Pancreas (tissue), 10 donors: ENCODE data around the gene PLS1. TPM values are rescaled to one million over a fixed set of nuclear protein-coding genes. Genes with fewer than 3 reads are reported as not detected.
"Not testable (repeated sequence)": the region's sequence is repeated elsewhere in the genome, so short reads cannot be mapped to it uniquely, and the experiment has no call there.

Experiments
- ATAC-seq, 4 donors: fragments of 200-7000 bp; cut with Tn5 transposase; one replicate each; pipeline versions ENCODE4 v1.8.0 to v1.9.1; 2020; ENCODE audit warnings: mild to moderate bottlenecking in 4 of 4, moderate library complexity in 4 of 4
- DNase-seq, 6 donors: peaks; one replicate each; pipeline ENCODE4 v3.0.0-alpha.2; 2020
- FAIRE-seq: peaks from 2 replicates; lab custom pipeline; 2012; peaks lifted over from hg19 to GRCh38; lab: Jason Lieb, UNC
- H3K27ac ChIP-seq, 4 donors: fragments of 200-600 bp; sonication (generic); 1 replicate in 3 of 4; 2 replicates in 1 of 4; pipeline versions ENCODE4 v1.5.0 to v1.8.0; 2020
- H3K27me3 ChIP-seq, 4 donors: fragments of 200-600 bp; one replicate each; pipeline ENCODE4 v1.8.0; 2021
- H3K36me3 ChIP-seq, 3 donors: fragments of 200-600 bp; sonication (generic) in 1 of 3; one replicate each; pipeline versions ENCODE4 v1.5.0 to v1.8.0; 2020 to 2021
- H3K4me1 ChIP-seq, 3 donors: fragments of 200-600 bp; one replicate each; pipeline ENCODE4 v1.8.0; 2021
- H3K4me3 ChIP-seq, 4 donors: fragments of 200-600 bp; sonication (generic) in 2 of 4; one replicate each; pipeline versions ENCODE4 v1.5.0 to v1.8.0; 2020 to 2021
- H3K9me3 ChIP-seq, 4 donors: fragments of 200-600 bp; one replicate each; pipeline ENCODE4 v1.8.0; 2021
- WGBS, 2 donors: extraction: QIAGEN DNeasy Blood & Tissue Kit; methylation state at CpG; one replicate each; pipeline ENCODE4 v1.1.7; 2013; 5-methylcytosine and 5-hydroxymethylcytosine counted together
- intact Hi-C, 3 donors: fragments of 100-400 bp; cut with DNase I; formaldehyde crosslinking; loops; one replicate each; pipeline versions ENCODE4 v1.11.1 to v1.14.2; 2022
- polyA plus RNA-seq, 2 donors: library from polyadenylated mRNA; stranded (reverse); fragments of 200-250 nt; gene quantifications; one replicate each; pipeline ENCODE4 v1.2.3, GENCODE V29; 2013
- total RNA-seq, 6 donors: library from RNA; stranded (reverse); fragmentation: NEBNext Ultra II Directional in 4 of 6; extraction: Animal tissue kit (Norgen Biotek cat#: 25700) in 4 of 6; gene quantifications; one replicate each; pipeline versions ENCODE4 v1.2.1 to v1.2.4, GENCODE V29; 2021 to 2023
- TF ChIP-seq, protein P1 (sequence below), 4 donors: fragments of 200-600 bp; sonication (generic) in 3 of 4; IDR thresholded peaks; one replicate each; pipeline versions ENCODE4 v1.5.0 to v1.8.0; 2021; ENCODE audit warnings: antibody characterized with exemption in 4 of 4
- donor health status: healthy with polysubstance abuse.
- donor health status: DM: no; HTN: no; CAD: no; lungs with moderate emphysema.
- donor health status: DM: no; HTN: no; CAD: no.
- donor health status: control.
- donor health status: control.
- donor health status: Bipolar disorder and iron deficiency.
- donor health status: DM: yes; HTN: yes; CAD: no.
- donor health status: DM: no; HTN: no; CAD: no.
- donor health status: DM: no; HTN: no; CAD: no.
- donor health status: DM: yes; HTN: yes; CAD: no.

Gene PLS1
- total and polyA plus RNA-seq, 8 donors: 3.0 to 23.6 (median 10.2) TPM

DNA sequence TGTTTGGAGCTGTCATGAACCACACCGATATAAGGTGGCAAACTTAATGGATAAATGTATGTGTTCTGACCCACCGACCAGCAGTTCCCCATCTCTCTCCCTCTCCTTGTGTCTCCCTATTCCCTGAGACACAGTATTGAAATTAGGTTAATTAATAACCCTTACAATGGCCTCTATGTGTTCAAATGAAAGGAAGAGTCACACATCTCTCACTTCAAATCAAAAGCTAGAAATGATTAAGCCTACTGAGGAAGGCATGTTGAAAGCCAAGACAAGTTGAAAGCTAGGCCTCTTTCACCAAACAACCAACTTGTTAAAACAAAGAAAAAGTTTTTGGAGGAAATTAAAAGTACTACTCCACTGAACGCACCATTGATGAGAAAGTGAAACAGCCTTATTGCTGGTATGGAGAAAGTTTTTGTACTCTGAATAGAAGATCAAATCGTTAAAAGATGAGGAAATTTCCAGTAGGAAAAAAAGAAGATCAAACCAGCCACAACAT is 32.6 kb upstream of the PLS1 start:
- no peak overlapping the region for H3K27ac ChIP-seq
- TF ChIP-seq, protein P1, sequence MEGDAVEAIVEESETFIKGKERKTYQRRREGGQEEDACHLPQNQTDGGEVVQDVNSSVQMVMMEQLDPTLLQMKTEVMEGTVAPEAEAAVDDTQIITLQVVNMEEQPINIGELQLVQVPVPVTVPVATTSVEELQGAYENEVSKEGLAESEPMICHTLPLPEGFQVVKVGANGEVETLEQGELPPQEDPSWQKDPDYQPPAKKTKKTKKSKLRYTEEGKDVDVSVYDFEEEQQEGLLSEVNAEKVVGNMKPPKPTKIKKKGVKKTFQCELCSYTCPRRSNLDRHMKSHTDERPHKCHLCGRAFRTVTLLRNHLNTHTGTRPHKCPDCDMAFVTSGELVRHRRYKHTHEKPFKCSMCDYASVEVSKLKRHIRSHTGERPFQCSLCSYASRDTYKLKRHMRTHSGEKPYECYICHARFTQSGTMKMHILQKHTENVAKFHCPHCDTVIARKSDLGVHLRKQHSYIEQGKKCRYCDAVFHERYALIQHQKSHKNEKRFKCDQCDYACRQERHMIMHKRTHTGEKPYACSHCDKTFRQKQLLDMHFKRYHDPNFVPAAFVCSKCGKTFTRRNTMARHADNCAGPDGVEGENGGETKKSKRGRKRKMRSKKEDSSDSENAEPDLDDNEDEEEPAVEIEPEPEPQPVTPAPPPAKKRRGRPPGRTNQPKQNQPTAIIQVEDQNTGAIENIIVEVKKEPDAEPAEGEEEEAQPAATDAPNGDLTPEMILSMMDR (IDR thresholded peaks at IDR 0.05): no peak
- H3K4me3 ChIP-seq: no peak overlapping the region
- FAIRE-seq (no peak), ATAC-seq (no peak), DNase-seq (no peak)
- WGBS, 2 donors: 61 to 66% methylated on average over 4 of the region's 4 CpGs
- H3K9me3 ChIP-seq: no peaks in the 10 kb centered on the region
- H3K36me3 ChIP-seq: peaks cover 0 to 6% (median 0%) of the 10 kb centered on the region in 3 donors
- no peaks in the 10 kb centered on the region for H3K27me3 ChIP-seq
- intact Hi-C loops: no loop called here
- no peaks in the 10 kb centered on the region for H3K4me1 ChIP-seq

DNA sequence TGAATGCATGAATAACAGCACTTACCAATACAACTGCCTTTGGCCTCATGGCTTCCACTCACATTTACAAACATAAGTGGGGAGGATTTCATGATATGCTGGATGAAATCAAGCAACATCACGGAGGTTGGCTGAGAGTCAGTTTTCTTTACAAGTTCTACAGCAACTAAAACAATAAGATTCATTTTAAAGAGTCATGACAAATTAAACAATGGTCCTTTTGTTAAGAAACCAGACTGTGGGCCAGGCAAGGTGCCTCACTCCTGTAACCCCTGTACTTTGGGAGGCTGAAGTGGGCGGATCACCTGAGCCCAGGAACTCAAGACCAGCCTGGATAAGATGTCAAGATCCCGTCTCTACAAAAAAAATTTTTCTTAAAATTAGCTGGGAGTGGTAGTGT is 30.1 kb upstream of the PLS1 start:
- no peaks in the 10 kb centered on the region for H3K27me3 ChIP-seq
- no peak for ATAC-seq
- DNase-seq: no peak
- H3K4me1 ChIP-seq: no peaks in the 10 kb centered on the region
- 82 to 87% methylated on average over 3 of the region's 3 CpGs for WGBS, 2 donors
- no peak overlapping the region for H3K4me3 ChIP-seq
- TF ChIP-seq, protein P1 (IDR thresholded peaks at IDR 0.05): no peak
- no peak overlapping the region for H3K27ac ChIP-seq
- H3K36me3 ChIP-seq: no peaks in the 10 kb centered on the region
- FAIRE-seq: no peak
- H3K9me3 ChIP-seq: no peaks in the 10 kb centered on the region
- intact Hi-C loops: no loop called here

DNA sequence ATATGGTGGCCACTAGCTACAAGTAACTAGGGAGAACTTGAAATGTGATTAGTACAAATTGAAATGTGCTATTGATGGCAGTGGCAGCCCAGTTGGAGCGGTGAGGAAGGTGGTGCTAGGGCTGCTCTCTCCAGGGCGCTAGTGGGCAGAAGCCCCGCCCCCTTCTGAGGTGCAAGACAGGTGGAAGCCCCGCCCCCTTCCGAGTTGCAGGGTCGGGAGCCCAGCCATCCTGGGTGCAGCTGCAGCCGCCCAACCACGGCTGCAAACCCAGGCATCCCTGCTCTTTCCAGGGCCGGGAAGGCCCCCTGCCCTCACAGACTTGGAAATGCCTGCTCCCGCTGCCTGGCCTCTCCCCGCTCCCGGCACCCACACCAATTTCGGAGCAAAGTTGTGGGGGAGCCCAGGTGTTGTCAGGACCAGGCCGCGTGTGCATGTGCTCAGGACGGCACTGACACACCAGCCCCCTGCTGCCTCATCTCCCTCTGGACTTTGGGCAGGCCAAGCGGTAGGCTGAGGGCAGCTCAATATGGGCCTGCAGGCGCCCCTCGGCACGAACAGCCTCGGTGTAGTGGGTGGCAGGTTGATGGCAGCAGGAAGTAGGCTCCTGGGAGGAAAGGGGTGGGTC is 27.7 kb upstream of the PLS1 start:
- TF ChIP-seq, protein P1 (IDR thresholded peaks at IDR 0.05): no peak
- ATAC-seq (no peak), DNase-seq (peak in 2 of 6 donors; percentile 33 to 56), FAIRE-seq (no peak)
- no peak overlapping the region for H3K27ac ChIP-seq
- no peaks in the 10 kb centered on the region for H3K9me3 ChIP-seq
- intact Hi-C loops: no loop called here
- H3K27me3 ChIP-seq: no peaks in the 10 kb centered on the region
- WGBS, 2 donors: 87 to 90% methylated on average over 21 of the region's 21 CpGs
- no peaks in the 10 kb centered on the region for H3K36me3 ChIP-seq
- H3K4me1 ChIP-seq: no peaks in the 10 kb centered on the region
- no peak overlapping the region for H3K4me3 ChIP-seq

DNA sequence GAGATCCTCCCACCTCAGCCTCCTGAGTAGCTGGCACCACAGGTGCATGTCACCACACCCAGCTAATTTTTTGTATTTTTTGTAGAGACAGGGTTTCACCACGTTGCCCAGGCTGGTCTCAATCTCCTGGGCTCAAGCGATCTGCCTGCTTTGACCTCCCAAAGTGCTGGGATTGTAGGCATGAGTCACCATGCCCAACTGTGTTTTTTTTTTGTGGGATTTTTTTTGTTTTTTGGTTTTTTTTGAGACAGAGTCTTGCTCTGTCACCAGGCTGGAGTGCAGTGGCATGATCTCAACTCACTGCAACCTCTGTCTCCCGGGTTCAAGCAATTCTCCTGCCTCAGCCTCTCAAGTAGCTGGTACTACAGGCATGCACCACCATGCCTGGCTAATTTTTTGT is 26.8 kb upstream of the PLS1 start:
- FAIRE-seq, H3K27ac ChIP-seq, H3K36me3 ChIP-seq, intact Hi-C loops, ATAC-seq, H3K27me3 ChIP-seq, H3K9me3 ChIP-seq, DNase-seq, H3K4me1 ChIP-seq, H3K4me3 ChIP-seq: not testable (repeated sequence)
- WGBS, 2 donors: 93% methylated on average over 3 of the region's 3 CpGs

DNA sequence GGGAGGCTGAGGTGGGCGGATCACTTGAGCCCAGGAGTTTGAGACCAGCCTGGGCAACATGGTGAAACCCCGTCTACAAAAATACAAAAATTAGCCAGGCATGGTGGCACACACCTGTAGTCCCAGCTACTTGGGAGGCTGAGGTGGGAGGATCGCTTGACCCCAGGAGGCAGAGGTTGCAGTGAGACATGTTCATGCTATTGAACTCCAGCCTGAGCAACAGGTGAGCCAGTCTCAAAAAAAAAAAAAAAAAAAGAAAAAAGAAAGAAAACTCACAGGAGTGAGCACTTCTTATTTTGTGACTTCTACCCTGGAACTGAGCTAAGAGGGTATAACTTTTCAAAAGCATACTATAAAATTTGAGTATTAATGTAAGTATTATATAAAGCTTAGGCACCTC is 22.0 kb upstream of the PLS1 start:
- H3K36me3 ChIP-seq, H3K4me3 ChIP-seq, H3K9me3 ChIP-seq, intact Hi-C loops, H3K27me3 ChIP-seq, DNase-seq, ATAC-seq, H3K27ac ChIP-seq, FAIRE-seq: not testable (repeated sequence)
- 93 to 95% methylated on average over 3 of the region's 3 CpGs for WGBS, 2 donors
- peaks cover 13 to 18% (median 14%) of the 10 kb centered on the region in 3 donors for H3K4me1 ChIP-seq

DNA sequence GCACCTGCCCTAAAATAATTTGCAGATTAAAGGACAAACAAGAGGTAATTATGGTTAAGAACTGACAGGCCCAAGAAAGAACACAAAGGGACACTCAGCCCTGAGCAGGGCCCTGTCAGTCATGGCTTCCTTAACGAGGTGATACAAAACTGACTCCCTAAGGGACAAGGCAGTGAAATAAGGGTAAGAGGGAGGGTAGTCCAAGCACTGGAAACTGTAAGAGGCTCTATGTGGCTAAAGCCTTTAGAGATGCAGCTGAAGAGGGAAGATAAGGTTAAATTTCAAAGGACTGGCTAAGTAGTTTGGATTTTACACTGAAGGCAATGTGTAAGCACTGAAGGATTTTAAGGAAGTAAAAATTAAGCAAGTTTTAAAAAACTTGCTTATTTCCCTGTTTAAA is 21.5 kb upstream of the PLS1 start:
- no peaks in the 10 kb centered on the region for H3K9me3 ChIP-seq
- ATAC-seq (no peak), DNase-seq (no peak), FAIRE-seq (no peak)
- TF ChIP-seq, protein P1 (IDR thresholded peaks at IDR 0.05): no peak
- H3K27ac ChIP-seq: no peak overlapping the region
- no peak overlapping the region for H3K4me3 ChIP-seq
- no peaks in the 10 kb centered on the region for H3K36me3 ChIP-seq
- H3K27me3 ChIP-seq: no peaks in the 10 kb centered on the region
- peaks cover 13 to 23% (median 17%) of the 10 kb centered on the region in 3 donors for H3K4me1 ChIP-seq
- WGBS, 2 donors: 44 to 60% methylated on average over 1 of the region's 1 CpG
- intact Hi-C loops: no loop called here
